Liver (tissue), 3 donors: ENCODE data around the gene MAGI1.

Experiments used
- GABPA ChIP-seq, 2 donors: IDR thresholded peaks in 1 of 2; conservative IDR thresholded peaks in 1 of 2; 2 replicates each; pipeline ENCODE4 v1.6.1; 2016; ENCODE audit warnings: antibody characterized with exemption in 2 of 2, mild to moderate bottlenecking in 1 of 2, moderate library complexity in 1 of 2
- JUND ChIP-seq, 2 donors: IDR thresholded peaks; 2 replicates each; pipeline ENCODE4 v1.6.1; 2016; ENCODE audit warnings: antibody characterized with exemption in 2 of 2
- RAD21 ChIP-seq, 2 donors: IDR thresholded peaks; 2 replicates each; pipeline ENCODE4 v1.6.1; 2016; ENCODE audit warnings: antibody characterized with exemption in 2 of 2, mild to moderate bottlenecking in 2 of 2
- RXRA ChIP-seq, 2 donors: IDR thresholded peaks; 2 replicates each; pipeline ENCODE4 v1.6.1; 2017 to 2018; ENCODE audit warnings: antibody characterized with exemption in 2 of 2, mild to moderate bottlenecking in 1 of 2
- YY1 ChIP-seq: IDR thresholded peaks from 2 replicates; pipeline ENCODE4 v1.6.1; 2016; ENCODE audit warnings: antibody characterized with exemption, mild to moderate bottlenecking
- TF ChIP-seq, protein P1 (sequence below): fragments of 150-350 bp; IDR thresholded peaks from 2 replicates; pipeline ENCODE4 v1.5.1; 2017; ENCODE audit warnings: improper control_type of control experiment, low read depth, low read length; ENCODE audit not compliant: missing input control
- TF ChIP-seq, protein P2 (sequence below): IDR thresholded peaks from 2 replicates; pipeline ENCODE4 v1.6.1; 2016; ENCODE audit warnings: antibody characterized with exemption
- TF ChIP-seq, protein P3 (sequence below): IDR thresholded peaks from 2 replicates; pipeline ENCODE4 v1.6.1; 2016; ENCODE audit warnings: antibody characterized with exemption, mild to moderate bottlenecking
- donor health status: healthy.
- donor health status: healthy.

DNA sequence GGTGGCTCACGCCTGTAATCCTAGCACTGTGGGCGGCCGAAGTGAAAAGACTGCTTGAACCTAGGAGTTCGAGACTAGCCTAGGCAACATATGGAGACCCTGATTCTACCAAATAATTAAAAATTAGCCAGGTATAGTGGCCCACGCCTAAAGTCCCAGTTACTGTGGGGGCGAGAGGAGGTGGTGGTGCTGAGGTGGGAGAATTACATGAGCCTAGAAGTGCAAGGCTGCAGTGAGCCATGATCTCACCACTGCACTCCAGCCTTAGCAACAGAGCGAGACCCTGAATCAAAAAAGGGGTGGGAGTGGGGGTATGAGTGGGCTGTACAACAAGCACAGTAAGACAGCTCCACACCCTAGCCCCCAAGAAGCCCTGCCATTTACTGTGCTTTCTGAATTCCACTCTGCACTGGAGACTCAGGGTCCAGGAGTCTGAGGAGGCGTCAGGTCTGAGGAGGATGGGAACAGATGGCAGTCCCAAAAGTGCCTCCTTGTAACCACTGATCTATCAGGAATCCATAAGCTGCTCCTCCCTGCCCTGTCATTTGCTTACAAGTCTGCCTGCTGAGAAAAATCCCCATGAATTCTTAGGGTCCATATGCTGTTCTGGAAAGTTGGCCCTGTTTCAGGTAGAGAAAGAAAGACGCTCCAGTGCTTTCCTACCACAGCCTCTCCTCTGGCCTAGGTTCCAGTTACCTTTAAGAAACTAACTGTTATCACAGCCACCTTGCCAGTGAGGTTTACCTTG lies 171.1 kb downstream of the MAGI1 start:
- TF ChIP-seq, protein P1, sequence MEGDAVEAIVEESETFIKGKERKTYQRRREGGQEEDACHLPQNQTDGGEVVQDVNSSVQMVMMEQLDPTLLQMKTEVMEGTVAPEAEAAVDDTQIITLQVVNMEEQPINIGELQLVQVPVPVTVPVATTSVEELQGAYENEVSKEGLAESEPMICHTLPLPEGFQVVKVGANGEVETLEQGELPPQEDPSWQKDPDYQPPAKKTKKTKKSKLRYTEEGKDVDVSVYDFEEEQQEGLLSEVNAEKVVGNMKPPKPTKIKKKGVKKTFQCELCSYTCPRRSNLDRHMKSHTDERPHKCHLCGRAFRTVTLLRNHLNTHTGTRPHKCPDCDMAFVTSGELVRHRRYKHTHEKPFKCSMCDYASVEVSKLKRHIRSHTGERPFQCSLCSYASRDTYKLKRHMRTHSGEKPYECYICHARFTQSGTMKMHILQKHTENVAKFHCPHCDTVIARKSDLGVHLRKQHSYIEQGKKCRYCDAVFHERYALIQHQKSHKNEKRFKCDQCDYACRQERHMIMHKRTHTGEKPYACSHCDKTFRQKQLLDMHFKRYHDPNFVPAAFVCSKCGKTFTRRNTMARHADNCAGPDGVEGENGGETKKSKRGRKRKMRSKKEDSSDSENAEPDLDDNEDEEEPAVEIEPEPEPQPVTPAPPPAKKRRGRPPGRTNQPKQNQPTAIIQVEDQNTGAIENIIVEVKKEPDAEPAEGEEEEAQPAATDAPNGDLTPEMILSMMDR, result no peak
- TF ChIP-seq RXRA (IDR thresholded peaks at IDR 0.05), result no peak
- no peak for TF ChIP-seq GABPA (IDR thresholded peaks at IDR 0.05 in 1 of 2, conservative IDR thresholded peaks at IDR 0.05 in 1 of 2)
- TF ChIP-seq, protein P2, sequence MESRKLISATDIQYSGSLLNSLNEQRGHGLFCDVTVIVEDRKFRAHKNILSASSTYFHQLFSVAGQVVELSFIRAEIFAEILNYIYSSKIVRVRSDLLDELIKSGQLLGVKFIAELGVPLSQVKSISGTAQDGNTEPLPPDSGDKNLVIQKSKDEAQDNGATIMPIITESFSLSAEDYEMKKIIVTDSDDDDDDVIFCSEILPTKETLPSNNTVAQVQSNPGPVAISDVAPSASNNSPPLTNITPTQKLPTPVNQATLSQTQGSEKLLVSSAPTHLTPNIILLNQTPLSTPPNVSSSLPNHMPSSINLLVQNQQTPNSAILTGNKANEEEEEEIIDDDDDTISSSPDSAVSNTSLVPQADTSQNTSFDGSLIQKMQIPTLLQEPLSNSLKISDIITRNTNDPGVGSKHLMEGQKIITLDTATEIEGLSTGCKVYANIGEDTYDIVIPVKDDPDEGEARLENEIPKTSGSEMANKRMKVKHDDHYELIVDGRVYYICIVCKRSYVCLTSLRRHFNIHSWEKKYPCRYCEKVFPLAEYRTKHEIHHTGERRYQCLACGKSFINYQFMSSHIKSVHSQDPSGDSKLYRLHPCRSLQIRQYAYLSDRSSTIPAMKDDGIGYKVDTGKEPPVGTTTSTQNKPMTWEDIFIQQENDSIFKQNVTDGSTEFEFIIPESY, result no peak
- TF ChIP-seq, protein P3, sequence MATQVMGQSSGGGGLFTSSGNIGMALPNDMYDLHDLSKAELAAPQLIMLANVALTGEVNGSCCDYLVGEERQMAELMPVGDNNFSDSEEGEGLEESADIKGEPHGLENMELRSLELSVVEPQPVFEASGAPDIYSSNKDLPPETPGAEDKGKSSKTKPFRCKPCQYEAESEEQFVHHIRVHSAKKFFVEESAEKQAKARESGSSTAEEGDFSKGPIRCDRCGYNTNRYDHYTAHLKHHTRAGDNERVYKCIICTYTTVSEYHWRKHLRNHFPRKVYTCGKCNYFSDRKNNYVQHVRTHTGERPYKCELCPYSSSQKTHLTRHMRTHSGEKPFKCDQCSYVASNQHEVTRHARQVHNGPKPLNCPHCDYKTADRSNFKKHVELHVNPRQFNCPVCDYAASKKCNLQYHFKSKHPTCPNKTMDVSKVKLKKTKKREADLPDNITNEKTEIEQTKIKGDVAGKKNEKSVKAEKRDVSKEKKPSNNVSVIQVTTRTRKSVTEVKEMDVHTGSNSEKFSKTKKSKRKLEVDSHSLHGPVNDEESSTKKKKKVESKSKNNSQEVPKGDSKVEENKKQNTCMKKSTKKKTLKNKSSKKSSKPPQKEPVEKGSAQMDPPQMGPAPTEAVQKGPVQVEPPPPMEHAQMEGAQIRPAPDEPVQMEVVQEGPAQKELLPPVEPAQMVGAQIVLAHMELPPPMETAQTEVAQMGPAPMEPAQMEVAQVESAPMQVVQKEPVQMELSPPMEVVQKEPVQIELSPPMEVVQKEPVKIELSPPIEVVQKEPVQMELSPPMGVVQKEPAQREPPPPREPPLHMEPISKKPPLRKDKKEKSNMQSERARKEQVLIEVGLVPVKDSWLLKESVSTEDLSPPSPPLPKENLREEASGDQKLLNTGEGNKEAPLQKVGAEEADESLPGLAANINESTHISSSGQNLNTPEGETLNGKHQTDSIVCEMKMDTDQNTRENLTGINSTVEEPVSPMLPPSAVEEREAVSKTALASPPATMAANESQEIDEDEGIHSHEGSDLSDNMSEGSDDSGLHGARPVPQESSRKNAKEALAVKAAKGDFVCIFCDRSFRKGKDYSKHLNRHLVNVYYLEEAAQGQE, result no peak
- no peak for TF ChIP-seq RAD21 (IDR thresholded peaks at IDR 0.05)
- no peak for TF ChIP-seq YY1
- TF ChIP-seq JUND (IDR thresholded peaks at IDR 0.05), result no peak
